Breast epithelium (tissue), 4 donors: Measurements from ENCODE around the gene SERHL2. TPM values are rescaled to one million over a fixed set of nuclear protein-coding genes. Genes with fewer than 3 reads are reported as not detected.
A peak's percentile ranks its signal among the peaks of the same experiment; 100 is the strongest.
"Not testable (repeated sequence)": the region's sequence is repeated elsewhere in the genome, so short reads cannot be mapped to it uniquely, and the experiment has no call there.

Experiments
- DNase-seq, 2 donors: peaks; one replicate each; pipeline ENCODE4 v3.0.0-alpha.2; 2019; ENCODE audit warnings: low spot score in 2 of 2
- H3K27ac ChIP-seq, 2 donors: fragments of 200-600 bp; sonication (generic) in 1 of 2; one replicate each; pipeline ENCODE4 v1.5.1; 2016 to 2019; ENCODE audit warnings: mild to moderate bottlenecking in 1 of 2
- H3K27me3 ChIP-seq, 2 donors: fragments of 200-600 bp; sonication (generic) in 1 of 2; one replicate each; pipeline versions ENCODE4 v1.5.1 to v1.6.0; 2017 to 2019; ENCODE audit warnings: control low read depth in 1 of 2, mild to moderate bottlenecking in 1 of 2
- H3K36me3 ChIP-seq: fragments of 200-600 bp; one replicate; pipeline ENCODE4 v1.5.1; 2019
- H3K4me1 ChIP-seq, 2 donors: fragments of 200-600 bp; sonication (generic); one replicate each; pipeline ENCODE4 v1.5.1; 2016 to 2019; ENCODE audit warnings: control low read depth in 1 of 2
- H3K4me3 ChIP-seq, 3 donors: fragments of 200-600 bp; sonication (generic); 1 replicate in 2 of 3; 2 replicates in 1 of 3; pipeline ENCODE4 v1.5.1; 2016 to 2019; ENCODE audit warnings: mild to moderate bottlenecking in 3 of 3, moderate library complexity in 2 of 3
- H3K9me3 ChIP-seq, 2 donors: fragments of 200-600 bp; sonication (generic) in 1 of 2; one replicate each; pipeline ENCODE4 v1.5.1; 2016 to 2019; ENCODE audit warnings: control low read depth in 1 of 2
- CTCF ChIP-seq, 3 donors: fragments of 450-650 bp; IDR thresholded peaks; one replicate each; pipeline ENCODE4 v1.5.1; 2016 to 2017; ENCODE audit warnings: antibody characterized with exemption in 3 of 3, mild to moderate bottlenecking in 3 of 3, moderate library complexity in 3 of 3
- POLR2A ChIP-seq: fragments of 450-650 bp; IDR thresholded peaks from one replicate; pipeline ENCODE4 v1.6.1; 2016; ENCODE audit warnings: antibody characterized with exemption, mild to moderate bottlenecking, moderate library complexity
- POLR2AphosphoS5 ChIP-seq, 3 donors: sonication (generic); formaldehyde crosslinking; IDR thresholded peaks; one replicate each; pipeline ENCODE4 v1.6.1; 2017; ENCODE audit warnings: antibody characterized with exemption in 3 of 3
- intact Hi-C: fragments of 100-400 bp; cut with DNase I; formaldehyde crosslinking; loops from one replicate; pipeline ENCODE4 v1.15.1; 2023; ENCODE audit warnings: low total_unique reads
- total RNA-seq, 3 donors: library from RNA; depleted of rRNA; stranded (reverse); fragments of >200 nt; gene quantifications; one replicate each; pipeline ENCODE4 v1.1.0, GENCODE V29; 2016

SERHL2 gene
- total RNA-seq, 3 donors from 2014 or later, result 1.3 to 64.2 (median 16.7) TPM

- H3K27ac ChIP-seq, H3K27me3 ChIP-seq, DNase-seq, H3K4me3 ChIP-seq, H3K4me1 ChIP-seq, H3K9me3 ChIP-seq, H3K36me3 ChIP-seq, intact Hi-C loops: not testable (repeated sequence)
- TF ChIP-seq CTCF (IDR thresholded peaks at IDR 0.05), result peak in 1 of 3 donors; percentile 13
Observed at GRCh38 chr22:42512273-42512990, 41.3 kb upstream of the SERHL2 start.

GRCh38 chr22:42514331-42514730 is 39.4 kb upstream of the SERHL2 start:
- H3K4me1 ChIP-seq, intact Hi-C loops, DNase-seq, H3K4me3 ChIP-seq, H3K36me3 ChIP-seq, H3K27me3 ChIP-seq, H3K9me3 ChIP-seq, H3K27ac ChIP-seq: not testable (repeated sequence)

- H3K27me3 ChIP-seq, H3K4me3 ChIP-seq, H3K9me3 ChIP-seq, H3K4me1 ChIP-seq, intact Hi-C loops, H3K27ac ChIP-seq, DNase-seq, H3K36me3 ChIP-seq: not testable (repeated sequence)
Observed at GRCh38 chr22:42515304-42515703, 38.5 kb upstream of the SERHL2 start.

GRCh38 chr22:42515896-42516295 is 37.9 kb upstream of the SERHL2 start:
- Histone ChIP-seq H3K36me3 (no peaks in the 10 kb centered on the region), H3K4me1 (no peaks in the 10 kb centered on the region), H3K27ac (no peak overlapping the region), H3K27me3 (no peaks in the 10 kb centered on the region), H3K9me3 (no peaks in the 10 kb centered on the region), H3K4me3 (no peak overlapping the region)
- DNase-seq, result no peak
- intact Hi-C loops, result no loop called here
- TF ChIP-seq POLR2A, result no peak

GRCh38 chr22:42517103-42517502 is 36.7 kb upstream of the SERHL2 start:
- H3K27me3 ChIP-seq, H3K27ac ChIP-seq, H3K4me3 ChIP-seq, H3K36me3 ChIP-seq, H3K9me3 ChIP-seq, DNase-seq, intact Hi-C loops, H3K4me1 ChIP-seq: not testable (repeated sequence)

- H3K9me3 ChIP-seq, H3K36me3 ChIP-seq, DNase-seq, intact Hi-C loops, H3K27me3 ChIP-seq, H3K4me1 ChIP-seq: not testable (repeated sequence)
- Histone ChIP-seq H3K4me3 (peak overlapping the region; percentile 78 to 84 (median 79)), H3K27ac (peak overlapping the region; percentile 70 to 85)
Observed at GRCh38 chr22:42518638-42519524, 34.9 kb upstream of the SERHL2 start.

GRCh38 chr22:42519525-42520401 is 34.0 kb upstream of the SERHL2 start, which contains the start of gene RRP7A:
Gene RRP7A (minus strand): TSS chr22:42519796. CDS start chr22:42519786, 10 bp downstream.
- peak; percentile 39 for TF ChIP-seq POLR2A
- TF ChIP-seq CTCF (IDR thresholded peaks at IDR 0.05), result no peak
- TF ChIP-seq POLR2AphosphoS5 (IDR thresholded peaks at IDR 0.05), result peak in 1 of 3 donors; percentile 74
- no peaks in the 10 kb centered on the region for H3K4me1 ChIP-seq
- H3K9me3 ChIP-seq, result no peaks in the 10 kb centered on the region
- no peaks in the 10 kb centered on the region for H3K36me3 ChIP-seq
- H3K27ac ChIP-seq, result peak within 1 kb of the TSS; percentile 70 to 85
- peak; percentile 55 to 87 for DNase-seq
- H3K4me3 ChIP-seq, result peak within 1 kb of the TSS; percentile 78 to 84 (median 79)
- no peaks in the 10 kb centered on the region for H3K27me3 ChIP-seq
- intact Hi-C loops, result no loop called here
